Smooth muscle cell (in vitro differentiated cells): Measurements from ENCODE around the gene PRRT3. TPM values are rescaled to one million over a fixed set of nuclear protein-coding genes. Genes with fewer than 3 reads are reported as not detected.

Experiments
- polyA plus RNA-seq: library from polyadenylated mRNA; unstranded; fragments of >200 nt; fragmentation: Nextera tagmentation; extraction: Ambion mirVana; gene quantifications from 2 replicates; pipeline ENCODE4 v1.2.1, GENCODE V29; 2016
- small RNA-seq: library from RNA; depleted of rRNA; stranded (forward); fragments of <200 nt; gene quantifications from one replicate; pipeline ENCODE3, GENCODE V24; 2014
- total RNA-seq: library from RNA; depleted of rRNA; stranded (reverse); fragments of >200 nt; gene quantifications from 2 replicates; pipeline ENCODE4 v1.2.3, GENCODE V29; 2014

Gene PRRT3
- total and polyA plus RNA-seq, 2 experiments from 2014 or later = 1.3 to 2.4 TPM

Small RNAs within 50 kb of the gene (small RNA-seq; reads per million reads assigned to genes)
- gene CYCSP10 = 0.16 reads per million
- gene RNU6-882P = not detected

Other genes starting within 250 kb of the PRRT3 start
- gene CPNE9, start 248.6 kb downstream of the PRRT3 start, total RNA-seq = not detected in 2 replicates
- 0.44 TPM in 1 of 2 replicates, not detected in the other for gene CPNE9, start 248.6 kb downstream of the PRRT3 start, polyA plus RNA-seq
- 11.5 and 13.9 TPM in 2 replicates for gene BRPF1, start 220.7 kb downstream of the PRRT3 start, total RNA-seq
- gene BRPF1, start 220.7 kb downstream of the PRRT3 start, polyA plus RNA-seq = 14.3 and 17.1 TPM in 2 replicates
- gene OGG1, start 202.5 kb downstream of the PRRT3 start, total RNA-seq = 13.4 and 16.0 TPM in 2 replicates
- gene OGG1, start 202.5 kb downstream of the PRRT3 start, polyA plus RNA-seq = 22.3 and 24.6 TPM in 2 replicates
- gene CAMK1, start 182.5 kb downstream of the PRRT3 start, total RNA-seq = 3.9 and 6.4 TPM in 2 replicates
- 6.3 and 10.9 TPM in 2 replicates for gene CAMK1, start 182.5 kb downstream of the PRRT3 start, polyA plus RNA-seq
- 50.9 and 51.8 TPM in 2 replicates for gene TADA3, start 159.9 kb downstream of the PRRT3 start, total RNA-seq
- 72.5 and 79.6 TPM in 2 replicates for gene TADA3, start 159.9 kb downstream of the PRRT3 start, polyA plus RNA-seq
- gene ARPC4, start 159.3 kb downstream of the PRRT3 start, total RNA-seq = 93.9 and 143 TPM in 2 replicates
- gene ARPC4, start 159.3 kb downstream of the PRRT3 start, polyA plus RNA-seq = 128 and 130 TPM in 2 replicates
- 16.4 and 29.5 TPM in 2 replicates for gene TTLL3, start 142.1 kb downstream of the PRRT3 start, total RNA-seq
- gene TTLL3, start 142.1 kb downstream of the PRRT3 start, polyA plus RNA-seq = 25.6 and 37.6 TPM in 2 replicates
- gene RPUSD3, start 108.4 kb downstream of the PRRT3 start, total RNA-seq = 49.7 and 62.8 TPM in 2 replicates
- gene RPUSD3, start 108.4 kb downstream of the PRRT3 start, polyA plus RNA-seq = 84.6 and 106 TPM in 2 replicates
- not detected in 2 replicates for gene CIDEC, start 72.2 kb downstream of the PRRT3 start, total RNA-seq
- not detected in 2 replicates for gene CIDEC, start 72.2 kb downstream of the PRRT3 start, polyA plus RNA-seq
- gene JAGN1, start 61.8 kb downstream of the PRRT3 start, total RNA-seq = 32.3 and 36.8 TPM in 2 replicates
- 37.3 and 49.8 TPM in 2 replicates for gene JAGN1, start 61.8 kb downstream of the PRRT3 start, polyA plus RNA-seq
- 2.6 and 4.9 TPM in 2 replicates for gene IL17RE, start 49.6 kb downstream of the PRRT3 start, total RNA-seq
- gene IL17RE, start 49.6 kb downstream of the PRRT3 start, polyA plus RNA-seq = 0.32 and 3.4 TPM in 2 replicates
- gene IL17RC, start 35.3 kb downstream of the PRRT3 start, total RNA-seq = 27.0 and 37.3 TPM in 2 replicates
- 36.7 and 41.3 TPM in 2 replicates for gene IL17RC, start 35.3 kb downstream of the PRRT3 start, polyA plus RNA-seq
- gene CRELD1, start 18.6 kb downstream of the PRRT3 start, total RNA-seq = 25.8 and 26.4 TPM in 2 replicates
- 55.9 and 68.6 TPM in 2 replicates for gene CRELD1, start 18.6 kb downstream of the PRRT3 start, polyA plus RNA-seq
- gene EMC3, start 34.4 kb upstream of the PRRT3 start, total RNA-seq = 111 and 122 TPM in 2 replicates
- 100 and 114 TPM in 2 replicates for gene EMC3, start 34.4 kb upstream of the PRRT3 start, polyA plus RNA-seq
- gene FANCD2, start 74.0 kb upstream of the PRRT3 start, total RNA-seq = 5.6 and 7.6 TPM in 2 replicates
- 4.4 and 5.8 TPM in 2 replicates for gene FANCD2, start 74.0 kb upstream of the PRRT3 start, polyA plus RNA-seq
- not detected in 2 replicates for gene FANCD2OS, start 155.8 kb upstream of the PRRT3 start, total RNA-seq
- gene FANCD2OS, start 155.8 kb upstream of the PRRT3 start, polyA plus RNA-seq = not detected in 2 replicates
- 111 and 117 TPM in 2 replicates for gene BRK1, start 163.3 kb upstream of the PRRT3 start, total RNA-seq
- 228 and 231 TPM in 2 replicates for gene BRK1, start 163.3 kb upstream of the PRRT3 start, polyA plus RNA-seq
- 21.4 and 26.8 TPM in 2 replicates for gene VHL, start 189.4 kb upstream of the PRRT3 start, total RNA-seq
- gene VHL, start 189.4 kb upstream of the PRRT3 start, polyA plus RNA-seq = 13.9 and 19.5 TPM in 2 replicates
- 1.9 and 3.4 TPM in 2 replicates for gene IRAK2, start 212.5 kb upstream of the PRRT3 start, total RNA-seq
- 2.8 and 3.3 TPM in 2 replicates for gene IRAK2, start 212.5 kb upstream of the PRRT3 start, polyA plus RNA-seq